NCI-H526 treated with DMSO at 0.1 percent for 48 hours (cell line): ENCODE data around the gene FCN2.

ENCODE experiments used
- DNase-seq: peaks from one replicate; lab custom pipeline; 2025; lab: John Stamatoyannopoulos, UW

The FCN2 gene

DNA sequence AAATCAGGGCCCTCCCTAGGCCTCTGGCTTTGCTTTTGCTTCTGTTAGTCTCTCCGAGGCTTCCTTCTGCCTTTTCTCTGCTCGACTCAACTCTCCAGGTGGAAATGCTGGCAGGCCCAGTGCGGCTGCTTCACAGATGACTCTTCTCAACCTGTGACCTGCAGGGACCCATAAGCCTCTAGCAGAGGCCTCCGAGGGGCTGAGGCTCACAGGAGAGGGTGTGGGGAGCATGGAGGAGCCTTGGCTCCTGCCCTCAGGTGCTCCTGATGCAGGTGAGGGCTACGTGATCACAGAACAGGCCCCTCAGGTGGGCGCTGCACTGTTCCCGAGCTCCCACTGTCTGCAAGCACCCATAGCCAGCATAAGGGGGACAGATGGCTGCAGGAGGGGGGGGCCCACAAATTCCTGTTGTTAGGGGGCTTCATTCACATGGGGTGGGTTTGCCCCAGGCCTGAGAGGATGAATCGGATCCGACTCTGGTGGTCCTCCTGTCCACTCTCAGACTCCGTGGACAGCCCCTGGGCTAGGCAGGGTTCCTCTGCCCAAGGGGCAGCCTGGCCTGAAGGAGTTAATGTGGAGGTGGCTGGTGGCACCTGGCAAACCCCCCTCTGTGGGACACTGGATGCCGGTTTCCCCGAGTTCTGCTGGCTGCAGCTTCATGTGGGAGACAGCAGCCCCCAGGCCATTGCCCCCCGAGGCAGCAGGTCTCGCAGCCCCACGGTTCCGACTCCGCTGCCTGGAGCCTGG is 10.9 kb upstream of the FCN2 start:
- DNase-seq: no peak

DNA sequence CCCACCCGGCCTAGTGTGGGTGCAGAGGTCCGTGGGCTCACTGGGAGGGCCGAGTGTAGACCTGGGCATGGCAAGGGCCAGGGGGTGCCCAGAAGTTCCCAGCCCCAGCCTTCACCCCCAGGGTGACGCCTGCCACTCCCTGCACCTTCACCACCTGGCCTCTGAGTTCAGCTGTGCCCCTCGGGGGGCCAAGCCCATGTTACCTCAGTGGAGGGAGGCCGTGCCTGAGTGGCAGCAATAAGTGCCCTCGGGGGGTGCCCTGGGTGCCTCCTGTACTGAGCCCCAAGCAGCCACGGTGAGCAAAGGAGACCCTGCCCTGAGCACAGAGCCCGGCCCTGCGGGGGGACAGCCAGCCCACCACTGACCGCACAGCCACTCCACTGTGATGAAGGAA is 10.3 kb upstream of the FCN2 start:
- DNase-seq: no peak

DNA sequence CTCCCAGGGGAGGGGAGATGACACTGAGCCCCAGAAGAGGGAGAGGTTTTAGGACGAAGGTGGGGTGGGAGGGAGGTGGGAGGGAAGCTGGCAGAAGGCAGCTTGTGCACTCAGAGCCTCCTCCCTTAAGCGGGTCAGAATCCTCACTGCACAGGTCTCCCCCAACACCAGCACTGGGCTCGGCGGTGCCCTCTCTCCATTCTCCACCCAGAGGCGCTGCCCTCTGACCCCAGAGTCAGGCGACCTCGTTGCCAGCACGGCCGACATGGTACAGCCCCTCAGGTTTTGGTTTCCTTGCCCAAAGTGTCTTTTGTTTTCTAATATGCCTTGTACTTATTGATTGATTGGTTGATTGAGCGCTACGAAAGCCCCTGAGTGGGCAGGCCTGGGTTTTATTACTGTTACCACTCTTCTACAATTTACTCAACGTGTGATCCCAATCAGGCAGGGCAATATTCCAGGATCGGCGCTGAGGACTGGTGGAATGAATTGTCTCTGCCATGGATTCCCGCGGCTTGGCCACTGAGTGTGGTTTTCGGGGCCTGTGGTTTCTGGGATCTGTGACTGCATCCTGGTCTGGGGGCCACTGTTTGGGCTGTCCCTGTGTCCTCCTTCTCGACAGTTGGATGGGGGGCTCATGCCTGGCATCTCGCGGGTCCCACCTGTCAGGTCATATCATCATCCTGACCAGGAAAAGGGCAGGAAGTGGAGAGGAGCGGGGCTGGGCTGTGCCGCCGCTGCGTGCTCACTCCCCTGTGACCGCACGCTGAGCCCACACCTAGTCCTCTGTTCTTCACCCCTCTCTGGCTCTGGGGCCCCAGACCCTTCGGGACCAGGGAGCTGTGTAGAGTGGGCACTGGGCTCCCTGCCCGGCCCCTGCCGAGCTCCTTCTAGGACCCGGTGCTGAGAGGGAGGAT is 9.6 kb upstream of the FCN2 start:
- no peak for DNase-seq

DNA sequence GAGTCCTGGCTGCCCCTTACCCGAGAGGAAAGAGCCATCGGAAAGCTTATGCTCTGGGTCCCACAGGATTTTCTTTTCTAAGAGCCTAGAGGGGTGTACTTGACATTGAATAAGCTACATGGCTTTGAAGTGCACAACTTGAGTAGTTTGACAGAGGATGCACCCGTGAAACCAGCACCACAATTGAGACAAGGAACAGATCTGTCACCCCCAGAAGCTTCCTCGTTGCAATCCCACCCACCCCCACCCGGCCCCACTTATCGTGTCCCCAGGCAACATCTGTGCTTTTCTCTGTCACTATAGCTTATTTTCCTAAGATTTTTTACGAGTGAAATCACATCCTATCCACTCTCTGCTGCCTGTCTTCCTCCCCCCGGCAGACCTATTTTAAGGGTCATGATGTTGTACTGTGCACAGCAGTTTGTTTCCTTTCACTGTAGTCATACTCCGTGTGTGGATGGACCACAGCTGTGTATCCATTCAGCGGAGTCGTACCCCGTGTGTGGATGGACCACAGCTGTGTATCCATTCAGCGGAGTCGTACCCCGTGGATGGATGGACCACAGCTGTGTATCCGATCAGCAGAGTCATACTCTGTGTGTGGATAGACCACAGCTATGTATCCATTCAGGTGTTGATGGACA is 8.8 kb upstream of the FCN2 start:
- no peak for DNase-seq

DNA sequence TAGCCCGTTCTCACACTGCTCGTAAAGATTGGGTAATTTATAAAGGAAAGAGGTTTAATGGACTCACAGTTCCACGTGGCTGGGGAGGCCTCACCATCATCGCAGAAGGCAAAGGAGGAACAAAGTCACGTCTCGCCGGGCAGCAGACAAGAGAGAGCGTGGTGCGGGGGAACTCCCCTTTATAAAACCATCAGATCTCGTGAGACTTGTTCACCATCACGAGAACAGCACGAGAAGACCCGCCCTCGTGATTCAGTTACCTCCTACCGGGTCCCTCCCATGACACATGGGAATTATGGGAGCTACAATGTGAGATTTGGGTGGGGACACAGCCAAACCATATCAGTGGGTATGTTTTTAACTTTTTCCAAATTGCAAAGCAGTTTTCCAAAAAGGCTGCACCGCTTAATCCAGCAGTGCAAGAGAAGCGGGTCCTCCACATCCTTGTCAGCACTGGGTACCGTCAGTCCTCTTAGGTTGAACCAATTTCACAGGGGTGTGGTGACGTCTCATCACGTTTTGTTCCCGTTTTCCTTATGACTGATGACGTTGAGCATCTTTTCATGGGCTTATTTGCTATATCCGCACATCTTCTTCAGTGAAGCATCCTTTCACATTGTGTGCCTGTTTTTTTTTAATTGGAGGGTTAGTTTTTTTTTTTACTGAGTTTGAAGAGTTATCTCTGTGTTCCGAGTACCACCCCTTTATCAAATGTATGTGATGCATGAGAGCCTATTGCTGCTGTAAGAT is 8.0 kb upstream of the FCN2 start:
- no peak for DNase-seq

DNA sequence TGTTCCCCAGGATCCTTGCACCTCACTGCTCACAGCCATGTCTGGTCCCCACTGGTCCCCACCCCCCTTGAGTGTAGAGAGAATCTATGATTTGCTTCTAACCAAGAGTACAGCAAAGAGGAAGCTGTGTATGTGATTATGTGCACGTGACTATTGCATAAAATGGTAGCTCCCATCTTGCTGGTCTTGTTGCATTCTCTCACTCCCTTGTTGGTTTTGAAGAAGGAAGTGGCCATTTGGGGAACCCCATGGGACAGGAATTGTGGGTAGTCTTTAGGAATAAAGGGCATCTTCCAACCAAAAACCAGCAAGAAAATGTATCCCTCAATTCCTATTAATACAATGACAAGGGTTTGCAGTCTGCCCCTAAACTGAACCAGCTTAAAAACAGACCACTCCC is 5.2 kb upstream of the FCN2 start:
- no peak for DNase-seq

DNA sequence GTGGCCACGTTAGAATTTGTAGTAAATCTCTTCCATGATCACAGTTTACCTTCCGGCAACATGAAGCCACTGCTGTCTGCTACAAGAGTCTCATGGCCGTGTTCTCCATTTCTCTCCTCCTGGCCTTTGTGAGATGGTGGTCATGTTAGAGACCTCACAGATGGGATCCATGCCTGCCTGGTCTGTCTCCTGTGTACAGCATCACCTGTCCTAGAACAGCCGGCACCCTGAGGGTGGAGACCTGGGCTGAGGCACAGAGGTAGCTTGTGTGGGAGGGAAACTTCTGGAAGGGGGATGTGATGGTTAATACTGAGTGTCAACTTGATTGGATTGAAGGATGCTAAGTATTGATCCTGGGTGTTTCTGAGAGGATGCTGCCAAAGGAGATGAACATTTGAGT is 3.1 kb upstream of the FCN2 start:
- DNase-seq: no peak

DNA sequence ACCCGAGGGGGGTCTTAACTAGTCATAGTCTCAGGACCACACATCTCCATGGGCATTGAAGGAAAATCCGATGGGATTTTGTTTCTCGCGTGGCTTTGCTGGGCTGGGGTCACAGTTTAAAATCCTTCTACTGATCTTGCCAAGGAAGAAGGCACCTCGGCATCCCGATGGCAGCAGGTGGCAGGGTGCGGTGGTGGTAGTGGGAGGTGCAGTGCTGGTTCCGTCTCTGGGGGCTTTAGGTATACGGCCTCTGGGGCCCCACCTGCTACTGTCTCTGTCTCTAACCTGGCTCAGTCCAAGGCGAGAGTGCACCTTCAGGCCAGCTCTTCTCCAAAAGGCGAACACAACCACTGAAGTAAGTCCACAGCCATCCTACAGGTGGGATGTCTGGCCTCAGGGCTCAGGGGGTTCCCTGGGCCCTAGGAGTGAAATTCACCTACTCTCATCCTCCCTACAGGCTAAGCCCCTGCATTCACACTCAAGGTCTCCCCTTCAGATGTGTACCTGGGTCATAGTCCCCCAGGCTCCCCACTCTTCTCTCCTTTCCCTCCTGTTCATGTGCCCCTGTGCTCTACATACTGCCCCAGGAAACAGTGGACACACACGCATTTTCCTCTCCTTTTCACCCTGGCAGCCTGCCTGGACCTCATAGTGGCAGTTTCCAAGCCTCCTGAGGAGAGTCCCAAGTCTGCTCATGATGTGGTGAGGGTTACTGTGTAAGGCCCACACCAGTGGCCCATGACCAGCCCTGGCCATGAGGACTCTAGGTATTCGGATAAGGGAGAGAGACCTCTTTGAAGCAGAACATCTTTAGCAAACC is 736 bp upstream of the FCN2 start:
- no peak for DNase-seq

DNA sequence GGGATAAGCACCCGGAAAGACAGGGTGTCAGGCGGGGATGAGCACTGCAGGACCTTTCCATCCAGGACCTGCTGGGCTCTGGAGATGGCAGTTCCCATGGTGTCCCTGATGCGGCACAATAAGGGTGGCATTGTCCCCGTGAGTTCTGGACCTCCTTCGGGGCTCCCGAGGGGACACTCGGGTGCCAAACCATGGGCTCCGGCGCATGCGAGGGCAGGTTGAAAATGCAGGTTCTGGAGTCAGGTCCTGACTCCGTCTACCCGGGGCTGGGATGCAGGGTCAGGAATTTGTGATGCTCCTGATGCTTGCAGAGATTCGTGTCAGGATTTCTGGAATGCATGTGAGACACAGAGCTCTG is 682 bp downstream of the FCN2 start:
- DNase-seq: no peak

DNA sequence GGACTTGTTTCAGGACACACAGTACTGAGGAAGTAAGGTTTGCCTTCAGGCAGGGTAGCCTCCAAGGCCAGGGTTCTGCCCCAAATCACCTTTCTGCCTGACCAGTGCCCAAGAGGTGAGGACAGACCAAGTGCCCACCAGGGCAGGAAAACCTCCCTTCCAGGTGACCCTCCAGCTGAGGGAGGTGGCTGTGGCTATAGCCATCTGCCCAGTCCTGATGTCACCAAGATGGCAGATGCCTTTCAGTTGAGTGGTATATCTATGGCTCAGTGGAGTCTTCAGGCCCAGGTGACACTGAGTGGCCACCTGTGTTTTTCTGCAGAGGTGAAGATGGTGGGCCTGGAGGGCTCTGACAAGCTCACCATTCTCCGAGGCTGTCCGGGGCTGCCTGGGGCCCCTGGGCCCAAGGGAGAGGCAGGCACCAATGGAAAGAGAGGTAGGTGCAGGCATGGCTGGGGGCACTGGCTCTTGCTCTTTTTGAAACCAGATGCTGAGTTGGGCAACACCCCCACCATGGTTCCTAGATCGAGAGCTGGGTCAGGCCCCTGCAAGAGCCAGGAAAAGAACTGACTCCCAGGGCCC is 1.7 kb downstream of the FCN2 start:
- no peak for DNase-seq

DNA sequence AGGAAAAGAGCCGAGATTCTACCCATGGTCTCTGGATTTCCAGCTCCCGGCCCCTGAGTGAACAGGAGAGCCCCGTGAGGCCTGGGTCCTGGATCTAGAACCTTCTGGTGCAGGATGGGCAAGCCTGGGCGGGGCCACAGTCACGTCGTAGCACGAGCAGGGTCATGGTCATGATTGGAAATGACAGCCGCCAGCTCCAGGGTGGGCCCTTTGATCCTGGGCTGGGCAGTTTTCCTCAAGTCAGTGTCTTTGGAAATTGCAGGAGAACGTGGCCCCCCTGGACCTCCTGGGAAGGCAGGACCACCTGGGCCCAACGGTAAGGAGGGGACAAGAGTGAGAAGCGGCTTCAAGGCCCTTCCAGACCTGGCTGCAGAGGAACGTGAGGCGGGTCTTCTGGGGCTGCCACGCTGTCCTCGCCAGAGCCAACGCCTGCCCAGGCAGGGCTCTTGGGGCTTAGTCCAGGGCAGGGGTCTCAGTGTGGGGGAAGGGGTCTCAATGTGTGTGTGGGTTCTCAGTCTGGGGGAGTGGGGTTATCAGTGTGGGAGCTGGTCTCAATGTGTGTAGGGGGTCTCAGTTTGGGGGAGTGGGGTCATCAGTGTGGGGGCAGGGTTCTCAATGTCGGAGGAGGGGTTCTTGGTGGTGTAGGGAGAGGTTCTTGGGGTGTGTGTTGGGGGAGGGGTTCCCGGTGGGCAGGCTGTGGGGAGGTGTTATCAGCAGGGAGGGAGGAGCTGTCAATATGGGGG is 2.6 kb downstream of the FCN2 start:
- DNase-seq: no peak

DNA sequence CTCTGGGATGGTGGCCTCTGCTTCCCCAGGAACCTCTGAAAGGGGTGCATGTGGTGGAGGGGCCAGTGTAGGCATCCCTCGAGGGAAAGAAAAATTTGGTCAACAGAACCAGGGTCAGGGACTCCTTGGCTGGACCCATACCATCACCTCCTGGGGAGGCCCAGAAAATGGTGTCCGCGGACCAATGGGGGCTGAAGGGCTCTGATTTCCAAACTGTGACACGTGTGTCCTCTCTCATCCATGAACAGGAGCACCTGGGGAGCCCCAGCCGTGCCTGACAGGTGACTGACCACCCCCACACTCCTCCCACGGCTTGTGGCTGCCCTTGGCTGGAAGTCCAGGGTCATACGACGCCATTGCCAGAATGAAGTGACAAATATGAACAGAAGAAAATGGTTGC is 3.9 kb downstream of the FCN2 start:
- no peak for DNase-seq

DNA sequence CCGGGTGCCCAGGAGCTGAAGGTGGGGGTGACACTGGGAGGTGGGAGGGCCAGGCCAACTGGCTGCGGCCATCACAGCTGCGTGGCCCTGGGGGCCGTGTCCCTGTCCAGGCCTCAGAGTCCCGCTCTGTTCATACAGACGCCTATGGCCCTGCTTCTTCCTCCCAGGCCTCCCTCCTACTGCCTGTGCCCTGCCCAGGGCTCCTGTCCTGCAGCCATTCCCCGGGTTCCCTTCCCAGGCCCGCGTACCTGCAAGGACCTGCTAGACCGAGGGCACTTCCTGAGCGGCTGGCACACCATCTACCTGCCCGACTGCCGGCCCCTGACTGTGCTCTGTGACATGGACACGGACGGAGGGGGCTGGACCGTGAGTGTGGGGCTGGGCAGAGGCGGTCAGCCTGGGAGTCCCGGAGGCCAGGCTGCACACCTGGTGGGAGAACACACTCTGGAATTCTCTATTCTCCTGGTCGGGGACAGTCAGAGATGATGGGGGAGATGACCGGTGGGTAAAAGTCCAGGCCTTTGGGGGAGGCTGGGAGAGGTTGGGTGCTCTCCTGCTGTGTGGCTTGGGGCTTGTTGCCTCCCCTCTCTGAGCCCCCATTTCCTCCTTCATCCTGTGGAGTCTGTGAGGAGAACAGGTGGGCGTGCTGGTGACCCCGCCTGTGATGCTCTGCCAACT is 4.5 kb downstream of the FCN2 start:
- DNase-seq: no peak

DNA sequence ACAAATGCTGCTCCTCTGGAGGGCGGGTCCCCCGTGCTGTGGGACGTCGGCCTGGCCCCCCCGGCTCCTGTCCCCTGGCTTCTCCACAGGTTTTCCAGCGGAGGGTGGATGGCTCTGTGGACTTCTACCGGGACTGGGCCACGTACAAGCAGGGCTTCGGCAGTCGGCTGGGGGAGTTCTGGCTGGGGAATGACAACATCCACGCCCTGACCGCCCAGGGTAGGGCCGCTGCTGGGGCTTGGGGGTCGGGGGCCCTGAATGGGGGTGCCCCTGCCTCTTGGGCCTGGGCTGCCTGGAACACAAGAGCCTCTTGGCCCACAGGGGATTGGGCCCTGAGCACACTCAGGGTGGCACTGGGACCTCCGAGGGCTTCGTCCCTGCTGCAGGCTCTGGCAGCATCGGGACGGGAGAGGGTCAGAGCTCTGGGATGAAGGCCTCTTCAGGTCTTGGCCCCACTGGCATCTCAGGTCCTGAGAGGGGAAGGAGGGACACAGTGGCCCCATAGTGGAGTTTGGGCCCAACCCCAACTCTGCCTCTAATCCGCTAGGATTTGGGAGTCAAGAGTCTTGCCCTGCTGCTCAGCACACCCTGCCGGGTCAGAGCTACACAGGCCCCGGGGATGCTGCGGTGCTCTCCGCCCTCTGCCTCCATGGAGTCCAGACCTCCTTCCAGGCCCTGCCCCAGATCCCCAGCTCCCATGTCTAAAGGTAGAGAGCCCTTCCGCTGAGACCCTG is 5.2 kb downstream of the FCN2 start:
- no peak for DNase-seq

DNA sequence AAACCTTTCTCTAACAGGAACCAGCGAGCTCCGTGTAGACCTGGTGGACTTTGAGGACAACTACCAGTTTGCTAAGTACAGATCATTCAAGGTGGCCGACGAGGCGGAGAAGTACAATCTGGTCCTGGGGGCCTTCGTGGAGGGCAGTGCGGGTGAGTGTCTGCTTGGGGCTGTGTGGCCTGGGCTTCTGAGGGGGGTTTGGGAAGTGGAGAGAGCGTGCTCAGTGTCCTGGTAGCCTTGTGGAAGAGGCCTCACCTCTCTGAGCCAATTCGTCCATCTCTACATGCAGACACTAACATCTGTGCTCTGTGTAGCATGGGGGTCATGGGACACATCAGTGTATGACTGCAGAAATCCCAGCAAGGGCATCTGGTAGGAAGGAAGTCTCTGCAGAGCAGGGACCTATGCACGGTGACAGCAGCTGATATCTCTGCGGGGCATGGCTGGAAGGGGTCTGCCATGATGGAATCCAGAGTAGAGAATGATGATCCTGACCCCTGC is 5.9 kb downstream of the FCN2 start:
- no peak for DNase-seq

DNA sequence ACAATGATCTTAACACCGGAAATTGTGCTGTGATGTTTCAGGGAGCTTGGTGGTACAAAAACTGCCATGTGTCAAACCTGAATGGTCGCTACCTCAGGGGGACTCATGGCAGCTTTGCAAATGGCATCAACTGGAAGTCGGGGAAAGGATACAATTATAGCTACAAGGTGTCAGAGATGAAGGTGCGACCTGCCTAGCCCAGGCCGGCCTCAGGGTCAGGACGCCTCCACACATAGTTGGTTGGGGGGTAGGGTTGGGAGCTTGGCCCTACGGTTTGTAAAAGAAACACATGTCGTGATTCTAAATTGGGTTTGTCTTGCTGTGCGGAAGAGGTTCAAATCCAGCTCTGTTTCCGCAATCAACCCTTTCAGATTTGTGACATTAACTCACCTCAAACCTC is 6.6 kb downstream of the FCN2 start:
- no peak for DNase-seq

DNA sequence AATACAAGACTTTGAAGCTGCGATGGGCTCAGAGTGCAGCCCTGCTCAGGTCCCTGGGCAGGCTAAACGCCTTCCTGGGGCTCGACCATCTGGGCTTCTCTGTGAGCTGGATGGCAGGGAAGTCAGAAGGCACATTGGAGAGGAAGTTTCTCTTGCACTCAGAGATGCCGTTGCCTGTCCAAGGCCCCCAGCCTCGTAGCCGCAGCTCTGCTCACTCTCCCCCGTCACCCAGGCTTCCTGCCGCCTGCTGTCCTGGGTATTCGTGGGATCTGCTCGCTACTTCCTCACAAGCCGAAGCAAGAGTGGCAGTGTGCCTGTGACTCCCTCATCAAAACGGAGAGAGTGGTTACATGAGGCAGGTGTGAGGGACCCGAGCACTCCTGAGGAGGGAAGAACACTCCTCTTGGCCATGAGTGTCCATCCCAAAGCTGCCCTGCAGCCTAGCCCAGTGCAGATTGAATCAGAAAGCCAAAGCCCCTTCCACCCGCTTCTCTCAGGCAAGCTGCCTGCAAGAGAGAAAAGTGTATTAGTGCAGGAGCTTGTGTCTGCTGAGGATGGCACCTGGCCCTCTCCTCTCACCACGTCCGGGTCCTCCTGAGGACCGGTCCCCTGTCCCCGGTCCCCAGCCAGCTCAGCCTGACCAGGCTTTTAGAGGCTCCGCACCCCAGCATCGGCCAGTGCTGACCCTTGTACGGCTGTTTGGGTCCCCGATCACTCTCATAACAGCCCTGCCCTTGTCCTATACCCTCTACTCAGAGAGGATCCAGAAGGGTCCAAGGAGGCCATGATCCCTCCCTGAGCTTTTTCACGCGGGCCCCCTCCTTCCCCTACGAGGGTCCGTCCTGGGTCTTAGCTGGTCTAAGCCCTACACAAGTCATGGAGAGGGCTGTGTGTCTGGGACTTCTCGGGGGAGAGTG is 7.3 kb downstream of the FCN2 start:
- no peak for DNase-seq
